ENCODE data around the gene SLC25A29. TPM values are rescaled to one million over a fixed set of nuclear protein-coding genes. Genes with fewer than 3 reads are reported as not detected.
A peak's percentile ranks its signal among the peaks of the same experiment; 100 is the strongest.

Gene SLC25A29
- total and polyA plus RNA-seq, 2 donors (not counting 1 experiment from before 2014, with no cell fraction given): 6.2 to 24.1 TPM

DNA sequence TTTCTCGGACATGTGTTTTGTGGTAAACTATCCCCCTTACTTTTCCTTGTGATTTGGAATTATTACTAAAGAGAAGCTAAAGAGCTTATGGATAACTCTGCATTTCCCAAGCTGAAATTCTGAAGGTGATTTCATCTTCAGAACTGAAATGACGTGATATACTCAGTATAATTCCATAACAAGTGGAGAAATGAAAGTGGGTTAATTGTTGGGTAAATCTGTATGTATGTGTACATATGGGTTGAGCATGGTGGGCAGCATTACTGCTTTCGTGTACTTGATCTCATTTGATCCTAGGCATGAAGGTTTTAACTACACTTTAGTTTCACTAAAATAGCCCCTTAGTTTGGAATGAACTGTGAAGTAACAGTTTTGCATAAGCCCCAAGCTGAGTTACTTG is 63.2 kb downstream of the SLC25A29 start:
- H3K36me3 ChIP-seq (ENCODE audit: control insufficient read depth, insufficient read depth, low read length): no peaks in the 10 kb centered on the region
- no peaks in the 10 kb centered on the region for H3K27me3 ChIP-seq (ENCODE audit: control insufficient read depth, insufficient read depth, low read length)
- no peak overlapping the region for H2AFZ ChIP-seq (ENCODE audit: low read length)
- DNase-seq (ENCODE audit: low read depth in 2 of 2): no peak
- no peaks in the 10 kb centered on the region for H3K9me3 ChIP-seq (ENCODE audit: control insufficient read depth, insufficient read depth, low read depth, low read length)
- peak overlapping the region; percentile 23 for H3K27ac ChIP-seq (ENCODE audit: insufficient read depth, low read length)
- H4K20me1 ChIP-seq (ENCODE audit: control insufficient read depth, extremely low read depth, insufficient read depth, low read length): peaks cover 4% of the 10 kb centered on the region
- TF ChIP-seq EZH2 (IDR thresholded peaks at IDR 0.05; ENCODE audit: low read length, missing control alignments): no peak
- TF ChIP-seq, protein P1, sequence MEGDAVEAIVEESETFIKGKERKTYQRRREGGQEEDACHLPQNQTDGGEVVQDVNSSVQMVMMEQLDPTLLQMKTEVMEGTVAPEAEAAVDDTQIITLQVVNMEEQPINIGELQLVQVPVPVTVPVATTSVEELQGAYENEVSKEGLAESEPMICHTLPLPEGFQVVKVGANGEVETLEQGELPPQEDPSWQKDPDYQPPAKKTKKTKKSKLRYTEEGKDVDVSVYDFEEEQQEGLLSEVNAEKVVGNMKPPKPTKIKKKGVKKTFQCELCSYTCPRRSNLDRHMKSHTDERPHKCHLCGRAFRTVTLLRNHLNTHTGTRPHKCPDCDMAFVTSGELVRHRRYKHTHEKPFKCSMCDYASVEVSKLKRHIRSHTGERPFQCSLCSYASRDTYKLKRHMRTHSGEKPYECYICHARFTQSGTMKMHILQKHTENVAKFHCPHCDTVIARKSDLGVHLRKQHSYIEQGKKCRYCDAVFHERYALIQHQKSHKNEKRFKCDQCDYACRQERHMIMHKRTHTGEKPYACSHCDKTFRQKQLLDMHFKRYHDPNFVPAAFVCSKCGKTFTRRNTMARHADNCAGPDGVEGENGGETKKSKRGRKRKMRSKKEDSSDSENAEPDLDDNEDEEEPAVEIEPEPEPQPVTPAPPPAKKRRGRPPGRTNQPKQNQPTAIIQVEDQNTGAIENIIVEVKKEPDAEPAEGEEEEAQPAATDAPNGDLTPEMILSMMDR (conservative IDR thresholded peaks at IDR 0.05 in 1 of 2, IDR thresholded peaks at IDR 0.05 in 1 of 2; ENCODE audit: low read depth in 1 of 2, low read length in 2 of 2): no peak
- no peak overlapping the region for H3K9ac ChIP-seq (ENCODE audit: insufficient read depth, low read length)
- H3K79me2 ChIP-seq (ENCODE audit: control insufficient read depth, insufficient read depth, low read length): peaks cover 76% of the 10 kb centered on the region
- H3K4me3 ChIP-seq (replicated peaks in 1 of 4; ENCODE audit: control extremely low read depth in 1 of 4, insufficient read depth in 1 of 4, low read depth in 3 of 4, low read length in 4 of 4): no peak overlapping the region
- H3K4me1 ChIP-seq (ENCODE audit: control insufficient read depth, extremely low read depth, insufficient read depth, low read length): peaks cover 19% of the 10 kb centered on the region
- H3K4me2 ChIP-seq (ENCODE audit: extremely low read depth, insufficient read depth, low read length): no peak overlapping the region

DNA sequence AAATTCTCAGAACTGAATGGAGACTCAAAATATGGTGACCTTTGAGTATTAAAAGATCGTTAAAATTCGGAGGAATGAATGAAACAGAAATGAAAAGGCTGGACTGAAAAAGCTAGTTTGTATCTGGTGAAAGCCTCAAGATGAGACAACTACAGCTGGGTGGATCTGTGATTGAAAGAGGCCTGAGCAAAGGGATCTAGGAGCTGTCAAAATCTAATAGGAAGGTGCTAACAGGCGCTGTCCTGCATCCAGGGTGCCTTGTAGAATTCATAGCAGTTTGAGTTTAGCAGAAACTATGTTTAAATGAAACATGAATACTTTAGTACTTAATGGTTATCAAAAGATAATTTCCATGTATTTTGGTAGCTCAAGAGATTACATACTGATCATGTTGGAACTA is 65.0 kb downstream of the SLC25A29 start:
- Histone ChIP-seq H2AFZ (ENCODE audit: low read length) (no peak overlapping the region), H4K20me1 (ENCODE audit: control insufficient read depth, extremely low read depth, insufficient read depth, low read length) (no peaks in the 10 kb centered on the region), H3K9ac (ENCODE audit: insufficient read depth, low read length) (peak overlapping the region; percentile 75), H3K4me1 (ENCODE audit: control insufficient read depth, extremely low read depth, insufficient read depth, low read length) (peaks cover 17% of the 10 kb centered on the region), H3K79me2 (ENCODE audit: control insufficient read depth, insufficient read depth, low read length) (peaks cover 78% of the 10 kb centered on the region), H3K4me3 (replicated peaks in 1 of 4; ENCODE audit: control extremely low read depth in 1 of 4, insufficient read depth in 1 of 4, low read depth in 3 of 4, low read length in 4 of 4) (peak overlapping the region; percentile 66 to 95 (median 78)), H3K36me3 (ENCODE audit: control insufficient read depth, insufficient read depth, low read length) (no peaks in the 10 kb centered on the region), H3K4me2 (ENCODE audit: extremely low read depth, insufficient read depth, low read length) (peak overlapping the region; percentile 100), H3K27ac (ENCODE audit: insufficient read depth, low read length) (peak overlapping the region; percentile 92), H3K27me3 (ENCODE audit: control insufficient read depth, insufficient read depth, low read length) (no peaks in the 10 kb centered on the region), H3K9me3 (ENCODE audit: control insufficient read depth, insufficient read depth, low read depth, low read length) (no peaks in the 10 kb centered on the region)
- no peak for DNase-seq (ENCODE audit: low read depth in 2 of 2)
- no peak for TF ChIP-seq EZH2 (IDR thresholded peaks at IDR 0.05; ENCODE audit: low read length, missing control alignments)
- TF ChIP-seq, protein P1 (conservative IDR thresholded peaks at IDR 0.05 in 1 of 2, IDR thresholded peaks at IDR 0.05 in 1 of 2; ENCODE audit: low read depth in 1 of 2, low read length in 2 of 2): no peak

Other genes starting within 250 kb of the SLC25A29 start
- gene EVL, start 241.0 kb downstream of the SLC25A29 start, total RNA-seq: 12.8 and 23.5 TPM in 2 replicates
- 28.1 and 39.7 TPM in 2 replicates for gene EVL, start 241.0 kb downstream of the SLC25A29 start, polyA plus RNA-seq
- gene DEGS2, start 146.8 kb downstream of the SLC25A29 start, total RNA-seq: under 0.01 and 0.26 TPM in 2 replicates
- gene DEGS2, start 146.8 kb downstream of the SLC25A29 start, polyA plus RNA-seq: not detected in 2 replicates
- gene YY1, start 67.3 kb downstream of the SLC25A29 start, total RNA-seq: 37.5 and 40.8 TPM in 2 replicates
- 33.8 and 41.9 TPM in 2 replicates for gene YY1, start 67.3 kb downstream of the SLC25A29 start, polyA plus RNA-seq
- under 0.01 TPM in 1 of 2 replicates, not detected in the other for gene SLC25A47, start 16.9 kb upstream of the SLC25A29 start, total RNA-seq
- not detected in 2 replicates for gene SLC25A47, start 16.9 kb upstream of the SLC25A29 start, polyA plus RNA-seq
- 15.4 and 20.3 TPM in 2 replicates for gene WDR25, start 70.0 kb upstream of the SLC25A29 start, total RNA-seq
- gene WDR25, start 70.0 kb upstream of the SLC25A29 start, polyA plus RNA-seq: 10.1 and 21.2 TPM in 2 replicates